Amygdala (tissue), 56 donors: ENCODE measurements around the gene RAB31.
"Not testable (repeated sequence)": the region's sequence is repeated elsewhere in the genome, so short reads cannot be mapped to it uniquely, and the experiment has no call there.

Source experiments
- DNase-seq, 56 donors: peaks; one replicate each; lab custom pipeline; 2025; lab: John Stamatoyannopoulos, UW

RAB31 gene

DNA sequence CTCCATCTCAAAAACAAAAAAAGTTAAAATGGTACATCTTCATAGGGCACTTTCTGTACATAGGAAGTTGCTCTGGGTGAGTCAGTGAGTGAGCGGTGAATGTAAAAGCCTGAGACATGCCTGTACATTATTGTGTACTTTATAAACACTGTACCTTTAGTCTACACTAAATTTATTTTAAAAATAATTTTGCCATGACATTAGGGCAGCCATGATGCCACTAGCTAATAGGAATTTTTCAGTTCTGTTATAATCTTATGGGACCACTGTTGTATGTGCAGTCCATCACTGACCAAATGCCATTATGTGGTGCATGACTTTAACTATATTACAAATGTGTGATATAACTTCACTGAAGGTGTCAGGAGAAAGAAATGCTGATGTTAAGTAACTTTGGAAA lies 166.6 kb downstream of the RAB31 start:
- no peak for DNase-seq

DNA sequence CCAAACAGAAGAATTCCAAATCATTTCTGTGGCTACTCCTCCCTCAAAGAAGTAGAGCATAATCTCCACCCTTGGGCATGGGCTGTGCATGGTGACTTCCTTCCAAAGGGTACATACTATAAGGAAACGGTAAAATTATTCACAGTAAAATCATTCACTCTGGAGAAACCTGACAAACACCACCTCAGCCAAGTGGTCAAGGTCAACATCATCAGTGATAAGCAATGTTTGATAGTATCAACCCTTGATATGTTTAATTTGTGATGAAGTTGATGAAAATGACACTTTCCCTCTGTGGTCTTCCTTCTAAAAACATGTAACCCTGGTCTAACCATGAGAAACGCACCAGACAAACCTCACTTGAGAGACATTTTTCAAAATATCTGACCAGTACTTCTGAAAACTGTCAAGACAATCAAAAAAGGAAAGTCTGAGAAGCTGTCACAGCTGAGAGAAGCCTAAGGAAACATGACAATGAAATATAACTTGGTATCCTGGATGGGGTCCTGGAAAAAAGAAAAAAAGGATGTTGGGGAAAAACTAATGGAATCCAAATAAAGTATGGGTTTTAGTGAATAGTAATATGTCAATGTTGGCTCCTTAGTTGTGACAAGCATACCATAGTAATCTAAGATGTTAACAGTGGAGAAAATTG lies 168.2 kb downstream of the RAB31 start:
- DNase-seq: no peak

DNA sequence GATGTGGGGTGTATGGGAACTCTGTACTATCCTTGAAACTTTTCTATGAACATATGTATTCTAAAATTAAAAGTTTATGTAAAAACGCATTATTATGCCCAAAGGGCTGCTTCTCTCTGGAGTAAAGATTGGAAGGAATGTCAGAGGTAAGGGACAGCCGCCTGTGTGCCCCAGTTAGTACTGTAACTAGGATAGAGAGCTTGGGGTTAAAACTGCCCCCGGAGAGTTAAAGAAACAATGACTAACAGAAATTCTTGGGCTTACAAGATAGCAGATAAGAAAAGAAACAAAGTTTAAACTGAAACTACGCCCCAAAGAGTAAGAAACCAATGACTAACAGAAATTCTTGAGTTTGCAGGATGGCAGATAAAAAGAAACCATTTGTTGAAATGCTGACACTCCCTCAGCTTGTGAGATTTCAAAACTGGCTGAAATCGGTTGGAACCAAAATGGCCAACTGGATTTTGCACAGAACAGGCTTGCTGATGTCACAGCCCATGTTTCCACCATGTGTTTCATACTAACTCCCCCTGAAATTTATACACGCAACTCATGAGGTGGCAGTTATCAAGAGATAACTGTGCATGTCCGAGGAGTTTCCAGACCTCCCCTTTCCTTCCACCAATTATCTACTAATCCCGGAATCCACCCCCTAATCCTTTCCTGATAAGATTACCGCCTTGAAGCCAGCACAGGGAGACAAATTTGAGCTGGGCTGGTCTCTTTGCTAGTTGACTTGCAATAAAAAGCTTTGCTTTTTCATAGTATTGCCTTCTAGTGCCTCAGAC lies 169.0 kb downstream of the RAB31 start:
- DNase-seq: no peak

DNA sequence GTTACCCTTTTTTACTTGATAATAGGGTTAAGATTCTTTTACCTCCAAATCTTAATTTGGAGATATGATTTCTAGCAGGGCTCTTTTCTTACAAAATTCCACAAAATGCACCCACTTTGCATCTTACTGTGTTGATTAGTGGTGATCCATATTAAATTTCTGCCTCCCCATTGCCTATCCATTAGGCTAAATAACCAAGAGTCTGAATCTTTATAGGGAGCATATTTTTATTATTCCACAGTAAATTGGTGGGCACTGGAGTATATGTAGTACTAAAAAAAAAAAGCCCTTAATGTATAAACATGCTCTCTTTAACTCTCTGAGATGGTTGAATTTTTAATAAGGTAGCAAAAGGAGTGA lies 169.5 kb downstream of the RAB31 start:
- no peak for DNase-seq

DNA sequence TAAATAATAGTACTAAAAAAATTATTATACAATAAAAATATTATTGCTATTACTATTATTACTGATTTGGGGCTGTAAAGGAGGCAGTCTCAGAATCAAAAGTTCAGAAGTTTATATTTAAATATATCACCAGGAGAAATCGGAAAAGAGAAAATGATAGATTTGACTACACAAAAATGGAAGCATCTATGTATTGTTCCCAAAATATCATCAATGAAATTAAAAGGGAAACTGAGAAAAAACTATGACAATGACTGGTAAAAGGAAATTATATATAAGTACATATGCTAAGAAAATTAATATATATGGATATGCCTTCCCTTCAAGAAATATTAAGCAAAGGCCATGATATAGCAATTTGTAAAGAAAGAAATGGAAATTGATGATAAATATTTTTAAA lies 170.0 kb downstream of the RAB31 start:
- no peak for DNase-seq

DNA sequence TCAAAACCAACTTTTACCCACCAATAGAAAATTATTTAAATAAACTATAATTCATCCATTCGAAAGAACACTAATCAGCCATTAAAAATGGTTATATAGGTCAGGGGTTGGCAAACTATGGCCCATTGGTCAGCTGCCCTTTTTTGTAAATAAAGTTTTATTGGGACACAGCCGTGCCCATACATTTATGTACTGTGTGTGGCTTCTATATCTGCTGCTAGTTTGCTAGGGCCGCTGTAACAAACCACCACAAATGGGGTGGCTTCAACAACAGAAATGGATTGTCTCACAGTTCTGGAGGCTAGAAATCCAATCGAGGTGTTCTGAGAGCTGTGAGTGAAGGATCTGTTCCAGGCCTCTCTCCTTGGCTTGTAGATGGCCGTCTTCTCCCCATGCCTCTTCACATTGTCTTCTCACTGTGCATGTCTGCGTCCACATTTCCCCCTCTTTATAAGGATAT lies 170.7 kb downstream of the RAB31 start:
- DNase-seq: no peak

- DNase-seq: no peak
Observed at GRCh38 chr18:9884090-9884489, 176.0 kb downstream of the RAB31 start.

GRCh38 chr18:9884532-9885140 lies 176.5 kb downstream of the RAB31 start:
- no peak for DNase-seq

GRCh38 chr18:9885170-9886004 lies 177.3 kb downstream of the RAB31 start, which contains the start of gene TXNDC2:
Gene TXNDC2, plus strand, starts transcription at chr18:9885973. Its CDS starts 708 bp downstream, at chr18:9886681.
- DNase-seq: no peak

- no peak for DNase-seq
Observed at GRCh38 chr18:9886005-9886348, 177.9 kb downstream of the RAB31 start.

DNA sequence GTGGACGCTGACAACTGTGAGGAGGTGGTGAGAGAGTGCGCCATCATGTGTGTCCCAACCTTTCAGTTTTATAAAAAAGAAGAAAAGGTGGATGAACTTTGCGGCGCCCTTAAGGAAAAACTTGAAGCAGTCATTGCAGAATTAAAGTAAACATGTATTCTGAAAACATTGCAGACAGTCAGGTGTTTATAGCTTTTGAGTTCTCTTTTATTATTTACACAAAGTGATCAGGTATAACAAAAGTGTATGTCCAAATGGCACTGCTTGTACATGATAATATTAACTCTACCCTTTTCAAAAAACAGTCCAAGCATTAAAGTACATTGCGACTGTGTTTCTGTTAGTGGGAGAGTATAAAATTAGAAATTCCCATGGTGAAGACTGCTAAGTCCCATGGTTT lies 179.9 kb downstream of the RAB31 start:
- DNase-seq: no peak

- no peak for DNase-seq
Observed at GRCh38 chr18:9890196-9890595, 182.1 kb downstream of the RAB31 start.

- no peak for DNase-seq
Observed at GRCh38 chr18:9890957-9891356, 182.9 kb downstream of the RAB31 start.

DNA sequence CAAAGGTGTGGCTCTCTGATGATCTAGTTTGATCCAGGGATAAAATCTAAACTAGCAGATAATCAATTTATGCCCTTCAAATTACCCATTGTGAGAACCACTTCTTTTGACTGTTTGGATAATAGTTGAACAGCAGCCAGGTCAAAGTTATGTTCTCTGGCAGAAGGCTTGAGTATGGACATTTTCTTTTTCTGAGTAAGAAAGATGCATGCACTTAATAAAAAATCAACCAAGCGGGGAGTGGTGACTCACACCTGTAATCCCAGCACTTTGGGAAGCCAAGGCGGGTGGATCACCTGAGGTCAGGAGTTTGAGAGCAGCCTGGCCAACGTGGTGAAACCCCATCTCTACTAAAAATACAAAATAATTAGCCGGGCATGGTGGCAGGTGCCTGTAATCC lies 183.4 kb downstream of the RAB31 start:
- DNase-seq: not testable (repeated sequence)

DNA sequence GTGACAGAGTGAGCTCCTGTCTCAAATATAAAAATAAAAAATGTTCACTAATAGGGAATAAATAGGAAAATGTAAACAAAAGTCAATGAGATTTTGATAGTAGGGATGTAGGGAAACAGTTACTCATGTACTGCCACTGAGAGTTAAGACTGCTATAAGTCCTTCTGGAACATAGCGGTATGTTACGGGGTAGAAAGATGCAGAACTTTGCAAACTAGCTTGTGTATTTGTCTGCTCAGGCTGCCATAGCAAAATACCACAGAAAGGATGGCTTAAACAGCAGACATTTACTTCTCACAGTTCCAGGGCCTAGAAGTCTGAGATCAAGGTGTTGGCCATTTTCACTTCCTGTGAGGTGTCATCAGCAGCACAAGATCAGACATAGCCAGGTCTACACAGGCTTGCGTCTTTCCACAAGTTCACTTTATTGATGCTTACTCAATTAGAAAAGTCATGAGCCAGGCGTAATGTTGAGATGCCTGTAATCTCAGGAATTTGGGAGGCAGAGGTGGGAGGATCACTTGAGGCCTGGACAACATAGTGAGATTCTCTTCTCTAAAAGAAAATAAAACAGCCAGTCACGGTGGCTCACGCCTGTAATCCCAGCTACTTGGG lies 186.5 kb downstream of the RAB31 start:
- DNase-seq: no peak

DNA sequence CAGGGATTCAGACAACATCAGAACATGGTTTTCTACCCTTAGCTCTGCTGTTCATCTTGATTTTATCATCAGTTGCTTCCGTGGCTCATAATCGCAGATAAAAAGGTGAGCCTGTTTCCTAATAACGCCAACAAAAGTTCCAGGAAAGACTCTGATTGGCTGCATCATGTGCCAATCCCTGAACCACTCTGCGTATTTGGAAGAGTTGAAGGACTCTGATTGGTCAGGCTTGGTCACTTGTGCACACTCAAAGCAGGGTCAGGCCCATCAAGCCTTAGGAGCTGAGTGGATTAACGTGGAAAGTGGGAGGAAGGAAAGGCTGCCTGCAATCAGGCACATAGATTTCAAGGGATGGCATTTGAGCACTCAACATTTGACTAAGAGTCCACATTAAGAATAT lies 189.0 kb downstream of the RAB31 start:
- no peak for DNase-seq

GRCh38 chr18:9897787-9898291 lies 189.7 kb downstream of the RAB31 start:
- not testable (repeated sequence) for DNase-seq

DNA sequence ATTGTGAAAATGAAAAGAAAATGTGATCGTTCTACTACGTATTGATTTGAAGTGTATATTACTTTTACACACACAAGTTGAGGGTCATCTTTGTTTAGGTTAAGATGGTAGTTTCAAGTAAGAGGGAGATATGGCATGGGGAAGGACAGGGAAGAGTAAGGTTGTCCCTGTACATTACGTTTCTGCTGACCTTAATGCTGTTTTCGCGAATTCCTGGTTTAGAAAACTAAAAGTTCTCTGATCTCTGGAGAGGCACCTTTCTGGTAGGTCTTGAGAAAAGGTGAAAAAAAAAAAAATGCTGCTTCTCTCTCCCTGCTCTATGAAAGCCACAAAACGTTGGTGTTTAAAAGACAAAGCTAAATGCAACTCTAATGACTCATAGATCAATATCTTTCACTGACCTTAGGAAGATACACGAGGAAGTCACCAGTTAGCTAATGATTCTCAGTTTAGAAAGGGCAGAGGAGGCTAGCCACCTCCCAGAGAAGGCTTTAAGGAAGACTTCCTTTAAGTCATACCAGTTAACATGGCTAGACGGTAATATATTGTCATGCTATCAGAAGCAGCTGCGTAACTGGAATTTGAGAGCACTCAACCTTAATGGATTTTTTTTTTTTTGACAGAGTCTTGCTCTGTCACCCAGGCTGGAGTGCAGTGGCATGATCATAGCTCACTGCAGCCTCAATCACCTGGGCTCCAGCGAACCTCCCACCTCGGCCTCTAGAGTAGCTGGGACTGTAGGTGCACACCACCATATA lies 190.9 kb downstream of the RAB31 start:
- DNase-seq: no peak

DNA sequence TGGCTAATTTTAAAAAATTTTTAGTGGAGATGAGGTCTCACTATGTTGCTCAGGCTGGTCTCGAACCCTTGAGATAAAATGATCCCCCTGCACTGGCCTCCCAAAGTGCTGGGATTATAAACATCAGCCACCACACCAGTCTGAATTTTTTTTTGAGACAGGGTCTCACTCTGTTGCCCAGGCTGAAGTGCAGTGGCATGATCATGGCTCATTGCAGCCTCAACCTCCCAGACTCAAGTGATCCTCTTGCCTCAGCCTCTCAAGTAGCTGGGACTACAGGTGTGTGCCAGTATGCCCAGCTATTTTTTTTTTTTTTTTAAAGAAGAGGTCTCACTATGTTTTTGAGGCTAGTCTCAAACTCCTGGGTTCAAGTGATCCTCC lies 191.4 kb downstream of the RAB31 start:
- DNase-seq: not testable (repeated sequence)

DNA sequence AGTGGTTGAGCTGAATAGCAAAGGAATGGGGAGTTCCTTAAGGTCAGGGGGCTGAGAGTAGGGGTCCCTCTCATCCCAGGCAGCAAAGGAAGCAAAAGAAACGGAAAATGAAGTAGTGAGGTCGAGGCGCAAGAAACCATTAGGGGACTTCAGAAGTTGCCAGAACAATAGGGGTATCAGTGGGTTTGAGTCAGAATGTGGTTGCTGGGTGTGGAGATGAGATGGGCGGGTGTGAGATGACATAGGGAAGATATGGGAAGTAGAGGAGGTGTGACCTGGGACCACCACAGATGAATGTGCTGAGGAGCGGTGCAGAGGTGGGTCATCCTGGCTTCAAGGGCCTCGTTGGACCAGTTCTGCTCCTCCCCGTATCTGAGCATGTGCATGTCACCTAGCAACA lies 192.6 kb downstream of the RAB31 start:
- no peak for DNase-seq
